NCI-H2081 treated with DMSO at 0.1 percent for 48 hours (cell line): ENCODE measurements around the gene TRIP12.
"Not testable (repeated sequence)": the region's sequence is repeated elsewhere in the genome, so short reads cannot be mapped to it uniquely, and the experiment has no call there.

Experiments used
- DNase-seq: peaks from one replicate; lab custom pipeline; 2025; lab: John Stamatoyannopoulos, UW

TRIP12 gene

DNA sequence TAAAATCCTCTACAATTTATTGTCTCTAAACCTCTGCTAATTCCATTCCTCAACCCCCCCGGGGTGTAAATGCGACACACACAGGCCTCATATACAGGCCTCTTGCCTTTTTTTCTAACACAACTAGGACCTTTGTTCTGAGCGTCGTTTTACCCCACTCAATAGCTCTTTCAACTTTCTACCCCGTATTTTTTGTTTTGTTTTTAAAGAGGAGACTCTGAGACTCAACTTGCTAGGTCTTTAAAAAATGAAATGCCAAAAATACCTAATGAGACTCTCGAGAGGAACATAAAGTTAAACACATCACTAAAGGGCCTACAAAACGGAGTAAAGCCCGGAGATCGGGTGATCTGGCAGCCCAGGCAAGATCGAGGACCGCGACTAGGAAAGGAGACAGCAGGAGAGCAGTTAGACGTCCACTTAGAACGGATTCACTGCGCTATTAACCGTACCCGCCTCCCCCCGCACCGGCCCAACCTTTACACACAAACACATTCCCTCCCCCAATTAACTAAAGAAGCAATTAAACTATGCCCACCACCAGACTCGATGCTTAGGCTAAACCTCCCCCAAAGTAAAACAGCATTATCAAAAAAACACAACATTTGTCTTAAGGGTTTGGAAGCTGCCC lies 1.7 kb downstream of the TRIP12 start:
- no peak for DNase-seq

DNA sequence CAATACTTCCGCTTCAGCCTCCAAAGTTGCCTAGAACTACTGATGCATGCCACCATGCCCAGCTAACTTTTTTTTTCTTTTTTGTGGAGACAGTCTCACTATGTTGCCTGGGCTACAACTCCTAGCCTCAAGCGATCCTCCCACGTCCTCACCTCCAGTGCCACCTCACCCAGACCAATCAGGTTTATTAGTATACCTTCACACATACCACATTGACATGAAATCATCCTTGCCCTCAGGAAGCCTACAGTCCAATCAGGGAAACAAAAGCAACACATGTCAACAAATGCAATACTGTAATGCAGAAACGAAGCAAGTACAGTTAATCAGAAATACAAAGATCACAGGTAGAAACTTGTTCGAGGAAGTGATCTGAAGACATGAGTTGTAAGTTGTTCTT lies 4.0 kb downstream of the TRIP12 start:
- no peak for DNase-seq

DNA sequence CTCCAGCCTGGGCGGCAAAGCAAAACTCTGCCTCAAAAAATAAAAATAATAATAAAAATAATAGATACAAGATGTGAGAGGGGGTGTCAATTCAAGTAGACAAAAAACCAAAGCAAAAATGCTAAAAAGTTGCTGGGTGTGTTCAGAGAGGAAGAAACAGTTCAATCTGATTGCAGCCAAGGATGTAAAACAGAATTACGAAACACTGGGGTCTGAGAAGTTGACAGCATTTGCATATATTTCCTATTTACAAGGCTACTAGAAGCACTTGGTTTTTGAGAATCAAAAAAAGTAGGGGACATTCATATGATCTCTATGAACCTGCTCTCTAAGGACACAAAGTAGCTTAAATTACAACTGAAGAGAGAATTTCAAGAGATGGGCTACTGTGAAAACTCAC lies 7.6 kb downstream of the TRIP12 start:
- DNase-seq: no peak

DNA sequence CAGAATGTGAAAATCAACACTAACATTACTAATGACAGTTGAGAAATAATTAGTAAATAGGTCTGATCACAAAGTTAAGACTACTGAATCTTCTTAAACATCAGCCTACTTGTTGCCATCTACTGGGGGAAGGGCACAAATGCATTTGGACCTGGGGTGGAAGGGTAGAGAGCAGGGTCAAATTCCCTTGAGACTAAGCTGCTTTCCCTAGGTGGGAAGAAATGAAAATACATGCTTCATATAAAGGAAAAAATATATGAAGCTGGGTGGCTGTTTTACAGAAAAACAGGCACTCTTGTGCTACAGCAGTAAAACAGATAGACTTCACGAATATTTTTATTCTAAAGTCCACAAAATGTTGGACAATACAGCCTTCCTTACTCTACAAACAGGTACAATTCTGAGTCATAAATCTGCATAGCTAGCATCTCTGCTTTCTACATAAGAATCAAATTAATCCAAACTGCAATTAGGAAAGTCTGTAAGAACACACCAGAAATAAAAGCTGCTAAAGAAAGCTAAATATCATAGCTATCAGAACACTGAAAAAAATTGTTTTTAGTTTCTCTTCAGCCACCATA lies 10.9 kb downstream of the TRIP12 start:
- no peak for DNase-seq

DNA sequence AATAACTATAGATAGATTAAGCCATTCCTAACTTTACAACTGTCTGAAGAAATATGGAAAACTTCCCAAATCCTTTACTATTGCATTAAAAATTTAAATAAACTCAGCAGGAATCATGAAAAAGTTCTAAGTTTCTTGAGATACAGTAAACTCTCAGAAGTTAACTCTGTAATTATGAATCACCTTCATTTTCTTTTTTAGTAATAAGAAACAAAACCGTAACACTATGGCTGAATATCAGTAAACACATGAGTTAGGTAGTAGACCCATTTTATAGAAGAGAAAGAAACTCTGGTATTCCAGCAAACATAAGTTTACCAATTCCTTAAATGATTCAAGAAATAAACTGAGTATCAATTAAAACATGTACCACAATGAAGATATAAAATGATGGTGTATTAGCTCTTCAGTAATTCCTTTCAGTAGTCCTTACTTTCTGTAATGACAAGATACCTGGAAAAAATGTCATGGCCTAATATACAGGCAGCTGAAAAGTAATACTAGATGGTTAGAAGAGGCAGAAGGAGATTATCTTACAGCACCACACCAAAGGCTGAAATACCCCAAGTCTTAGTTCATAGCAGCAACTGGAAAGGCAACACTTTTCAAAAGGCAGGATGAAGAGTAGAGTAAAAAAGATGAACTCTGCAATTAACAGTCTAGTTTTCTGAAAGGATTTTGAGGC lies 11.5 kb downstream of the TRIP12 start:
- no peak for DNase-seq

DNA sequence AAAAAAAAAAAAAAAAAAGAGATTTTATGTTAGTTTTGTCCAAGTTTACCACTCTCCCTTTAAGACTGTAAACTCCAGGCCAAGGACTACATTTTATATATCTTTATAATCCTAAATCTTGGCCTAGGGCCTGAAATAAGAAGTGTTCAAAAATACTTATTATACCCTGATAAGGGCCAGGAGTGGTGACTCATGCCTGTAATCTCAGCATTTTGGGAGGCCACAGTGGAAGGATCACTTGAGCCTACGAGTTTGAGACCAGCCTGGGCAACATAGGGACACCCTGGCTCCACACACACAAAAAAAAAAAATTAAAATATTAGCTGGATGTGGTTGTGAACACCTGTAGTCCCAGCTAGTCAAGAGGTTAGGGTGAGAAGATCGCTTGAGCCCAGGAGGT lies 12.7 kb downstream of the TRIP12 start:
- no peak for DNase-seq

DNA sequence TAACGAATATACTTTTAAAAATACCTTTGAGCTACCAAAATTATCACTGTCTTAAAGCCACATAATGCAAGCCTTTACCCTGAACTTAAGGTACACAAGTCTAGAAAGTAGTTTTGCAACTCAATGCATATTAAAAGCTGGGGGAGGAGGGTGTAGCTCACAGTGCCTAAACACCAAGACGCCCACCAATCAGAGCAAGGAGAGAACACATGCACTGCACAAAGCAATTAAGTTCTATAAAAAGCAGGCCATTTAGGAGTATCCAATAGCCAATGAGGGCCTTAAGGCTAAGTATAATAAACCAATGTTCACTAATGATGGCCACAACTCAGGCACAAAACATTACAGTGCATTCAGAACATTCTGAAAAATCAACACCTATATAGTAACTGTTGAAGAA lies 16.2 kb downstream of the TRIP12 start:
- DNase-seq: no peak

DNA sequence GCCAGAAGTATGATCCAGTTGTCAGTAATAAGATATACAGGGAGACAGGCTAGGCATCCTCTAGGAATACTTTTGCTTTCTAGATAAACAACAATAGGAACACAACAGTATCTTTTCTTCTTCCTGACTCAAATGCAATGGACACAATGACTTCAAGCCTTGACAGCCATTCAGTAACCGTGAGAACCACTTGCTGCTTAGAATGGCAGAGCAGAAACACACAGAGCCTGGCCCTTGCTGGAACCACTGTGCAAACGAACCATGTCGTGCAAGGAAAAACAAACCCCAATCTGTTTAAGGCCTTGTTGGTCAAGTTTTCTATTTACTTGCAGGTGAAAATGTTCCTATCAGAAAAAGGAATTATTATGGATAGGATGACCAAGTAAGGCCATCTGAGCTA lies 18.8 kb downstream of the TRIP12 start:
- no peak for DNase-seq

DNA sequence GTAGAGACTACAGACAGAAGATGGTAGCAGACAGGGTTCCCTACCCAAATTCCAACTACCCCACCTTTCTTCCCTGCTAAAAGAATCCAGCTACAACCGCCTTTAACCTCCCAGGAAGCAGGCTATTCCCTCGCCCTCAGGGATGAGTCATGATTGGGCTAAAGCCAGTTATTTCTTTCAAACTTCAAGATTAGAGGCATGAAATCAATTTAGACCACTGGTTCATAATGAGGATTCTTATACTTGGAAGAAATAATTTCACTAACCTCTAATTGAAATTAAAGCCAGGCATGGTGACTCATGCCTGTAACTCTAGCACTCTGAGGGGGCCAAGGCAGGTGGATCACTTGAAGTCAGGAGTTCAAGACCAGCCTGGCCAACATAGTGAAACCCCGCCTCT lies 20.0 kb downstream of the TRIP12 start:
- no peak for DNase-seq

DNA sequence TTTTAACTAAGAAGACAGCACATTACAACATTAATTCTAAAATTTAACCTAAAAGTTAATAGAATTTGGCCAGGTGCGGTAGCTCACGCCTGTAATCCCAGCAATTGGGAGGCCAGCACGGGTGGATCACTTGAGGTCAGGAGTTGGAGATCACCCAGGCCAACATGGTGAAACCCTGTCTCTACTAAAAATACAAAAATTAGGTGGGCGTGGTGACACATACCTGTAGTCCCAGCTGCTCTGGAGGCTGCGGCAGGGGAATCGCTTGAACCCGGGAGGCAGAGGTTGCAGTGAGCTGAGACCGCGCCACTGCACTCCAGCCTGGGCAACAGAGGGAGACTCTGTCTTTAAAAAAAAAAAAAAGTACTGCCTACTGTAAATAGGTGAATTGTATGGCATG lies 21.3 kb downstream of the TRIP12 start:
- not testable (repeated sequence) for DNase-seq

DNA sequence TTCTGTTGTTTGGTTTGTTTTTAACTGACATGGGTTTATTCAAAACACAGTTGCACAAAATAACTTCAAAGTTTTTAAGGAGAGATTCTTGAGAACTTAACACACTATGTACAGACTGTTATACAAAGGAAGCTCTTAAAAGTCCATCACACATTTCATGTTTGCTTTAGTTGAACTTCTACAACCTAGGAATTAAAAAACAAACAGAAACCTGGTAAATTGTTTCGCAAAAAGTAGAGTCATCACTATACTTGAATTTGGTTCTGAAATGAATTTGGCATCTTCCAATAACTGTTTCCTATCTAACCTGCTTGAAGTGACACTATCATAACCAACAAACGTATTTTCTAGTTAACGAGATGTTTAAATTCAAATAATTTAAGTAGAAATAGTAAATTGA lies 21.8 kb downstream of the TRIP12 start:
- no peak for DNase-seq

DNA sequence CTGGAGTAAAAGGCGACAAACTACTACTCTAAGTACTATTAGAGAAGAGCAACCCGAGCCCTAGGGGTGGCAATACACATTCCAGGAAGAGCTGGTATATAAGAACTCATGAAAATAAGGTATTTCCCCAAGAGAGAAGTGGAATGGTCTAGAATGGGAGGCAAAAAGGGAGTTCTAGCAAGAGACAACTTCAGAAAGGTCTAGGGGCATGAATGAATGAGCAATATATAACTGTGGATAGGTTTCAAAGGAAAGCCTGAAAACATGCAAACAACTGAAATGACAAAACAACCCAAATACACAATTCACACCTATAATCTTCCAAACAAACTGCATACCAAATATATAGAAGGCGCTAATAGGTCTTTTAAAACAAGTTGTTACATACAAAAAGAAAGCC lies 22.2 kb downstream of the TRIP12 start:
- DNase-seq: no peak

DNA sequence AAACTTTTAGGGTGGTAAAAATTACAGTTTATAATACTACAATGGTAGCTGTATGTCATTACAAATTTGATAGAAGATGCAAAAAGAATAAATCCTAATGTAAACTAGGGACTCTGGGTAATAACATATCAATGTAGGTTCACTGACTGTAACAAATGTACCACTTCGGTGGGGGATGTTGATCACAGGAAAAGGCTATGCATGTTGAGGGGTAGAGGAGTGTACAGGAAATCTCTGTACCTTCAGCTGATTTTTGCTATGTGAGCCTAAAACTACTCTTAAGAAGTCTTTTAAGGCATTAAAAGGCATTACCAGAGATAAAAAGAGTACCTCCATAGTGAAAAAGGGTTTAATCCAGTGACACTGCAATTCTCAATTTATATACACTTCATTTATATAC lies 25.0 kb downstream of the TRIP12 start:
- DNase-seq: no peak

DNA sequence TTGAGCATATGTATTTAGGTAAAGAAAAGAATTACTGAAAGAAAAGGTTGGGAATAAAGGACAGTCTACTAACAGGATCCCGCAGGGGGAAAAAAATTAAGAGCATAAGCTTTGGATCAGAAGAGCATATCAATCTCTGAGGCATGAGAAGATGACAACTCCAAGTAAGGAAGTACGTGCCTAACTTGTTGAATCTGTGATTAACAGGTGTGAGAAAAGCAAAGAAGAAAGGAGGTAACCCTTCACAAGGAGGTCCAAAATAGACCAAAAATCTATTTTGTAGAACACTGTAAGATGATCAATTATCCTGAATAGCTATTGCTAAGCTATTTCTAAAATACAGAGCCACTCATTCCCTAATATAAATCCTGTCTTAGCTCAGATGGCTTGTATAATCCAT lies 32.8 kb downstream of the TRIP12 start:
- DNase-seq: no peak

DNA sequence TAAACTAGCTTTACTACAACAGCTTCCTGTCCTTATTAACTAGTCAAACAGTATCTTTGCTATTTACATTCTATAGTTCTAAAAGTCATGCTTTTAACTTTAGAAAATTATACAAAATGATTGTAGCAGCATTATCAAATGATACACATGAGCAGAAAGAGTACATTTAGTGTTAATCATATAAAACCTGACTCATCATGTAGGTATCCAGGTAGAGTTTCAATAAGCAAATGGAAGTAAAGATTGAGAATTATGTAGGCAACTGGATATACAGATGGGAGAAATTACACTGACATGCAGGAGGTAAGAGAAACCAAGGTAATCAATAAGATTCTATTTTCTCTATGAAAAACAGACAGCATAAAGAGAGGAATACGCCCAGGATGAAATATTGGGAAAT lies 33.8 kb downstream of the TRIP12 start:
- no peak for DNase-seq

DNA sequence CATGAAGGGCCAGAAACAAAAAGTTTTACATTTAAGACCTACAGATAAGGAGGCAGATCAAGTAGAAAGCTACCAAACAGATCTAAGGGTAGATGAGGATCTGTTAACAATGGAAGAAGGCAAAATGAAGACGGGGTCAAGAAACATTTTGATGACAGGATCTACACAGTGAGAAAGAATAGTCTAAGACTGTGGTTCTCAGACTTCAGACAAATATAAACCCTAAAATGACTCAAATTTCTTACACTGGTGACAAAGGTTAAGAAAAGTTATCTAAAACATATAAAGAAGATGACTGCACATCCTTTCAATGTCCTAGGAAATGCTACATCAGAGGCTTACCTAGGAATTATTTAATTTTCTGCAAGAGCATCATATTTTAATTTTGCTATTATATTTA lies 34.4 kb downstream of the TRIP12 start:
- DNase-seq: no peak

DNA sequence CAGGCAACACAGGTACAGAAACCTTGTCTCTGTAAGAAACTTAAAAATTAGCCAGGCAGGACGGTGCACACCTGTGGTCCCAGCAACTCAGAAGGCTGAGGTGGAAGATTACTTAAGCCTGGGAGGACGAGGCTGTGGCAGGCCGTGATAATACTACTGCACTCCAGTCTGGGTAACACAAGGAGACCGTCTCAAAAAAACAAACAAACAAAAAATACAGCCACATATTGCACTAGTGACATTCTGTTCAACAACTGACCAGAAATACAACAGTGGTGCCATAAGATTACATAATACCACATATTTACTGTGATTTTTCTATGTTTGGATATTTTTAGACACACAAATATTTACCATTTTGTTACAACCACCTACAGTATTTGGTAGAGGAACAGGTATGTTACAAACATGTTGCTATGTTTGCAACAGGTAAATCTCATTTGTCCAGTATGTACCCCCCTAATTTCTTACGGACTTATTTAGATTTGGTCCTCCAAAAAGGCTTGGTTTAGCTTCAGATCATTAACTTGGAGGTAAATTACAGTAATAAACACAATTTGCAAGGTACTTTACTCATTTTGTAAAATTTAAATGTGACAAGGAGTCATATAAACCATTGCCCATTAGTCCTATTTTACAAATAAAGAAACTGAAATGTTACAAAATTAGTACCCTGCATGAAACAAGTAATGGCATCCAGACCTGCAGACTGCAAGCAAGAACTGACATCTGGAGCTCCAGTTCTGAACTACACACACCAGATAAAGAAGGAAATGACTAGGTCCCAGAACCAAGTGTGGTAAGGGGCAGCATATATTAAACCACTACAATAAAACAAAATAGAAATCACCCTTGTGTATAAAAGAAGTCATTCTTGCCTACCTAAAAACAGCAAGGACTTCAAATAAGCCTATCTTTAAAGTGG lies 36.8 kb downstream of the TRIP12 start:
- DNase-seq: no peak

DNA sequence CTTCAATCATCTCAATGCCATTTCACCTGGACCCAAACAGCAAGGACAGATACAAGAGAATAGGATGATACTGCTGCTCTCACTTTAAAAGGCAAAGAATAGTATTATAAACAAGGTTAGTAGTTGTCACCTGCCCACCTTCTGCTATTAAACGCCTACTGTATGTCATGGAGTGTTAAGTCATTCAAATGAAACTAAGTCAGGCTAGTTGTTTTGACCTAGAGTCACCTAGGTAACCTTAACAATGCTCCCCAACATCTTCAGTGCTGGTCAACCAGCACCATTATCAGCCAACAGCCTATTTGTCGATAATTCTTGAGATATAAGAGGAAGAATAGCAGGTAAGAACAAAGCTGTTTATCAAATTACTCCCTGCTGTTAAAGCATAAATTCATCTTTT lies 39.2 kb downstream of the TRIP12 start:
- DNase-seq: no peak

DNA sequence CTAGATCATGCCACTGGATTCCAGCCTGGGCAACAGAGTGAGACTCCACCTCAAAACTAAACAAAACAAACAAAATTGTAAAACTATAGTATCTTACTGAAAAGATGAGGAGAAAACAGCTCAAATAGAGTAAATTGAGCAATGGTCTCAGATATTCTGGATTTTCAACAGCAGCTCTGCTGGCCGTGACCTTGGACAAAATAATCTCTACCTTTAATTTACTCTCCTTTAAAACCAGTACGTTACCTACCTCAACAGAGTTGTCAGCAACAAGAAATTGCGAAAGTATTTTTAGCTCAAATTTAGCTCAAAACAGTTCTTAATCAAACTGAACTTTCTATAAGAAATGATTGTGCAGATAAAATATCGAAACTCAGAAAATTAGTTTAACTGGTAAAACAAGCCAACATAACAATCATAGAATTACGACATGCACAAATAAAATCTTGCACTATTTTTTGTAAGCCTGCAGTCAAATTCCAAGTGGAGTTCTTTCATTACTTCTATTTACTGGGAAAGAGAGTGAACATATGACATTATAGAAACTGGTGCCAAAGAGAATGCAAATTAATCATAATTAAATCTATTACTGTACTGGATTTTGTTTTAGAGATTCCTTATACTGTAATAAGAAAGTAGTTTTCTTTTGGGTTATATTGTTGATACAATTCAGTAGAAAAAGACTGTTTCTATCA lies 40.8 kb downstream of the TRIP12 start:
- no peak for DNase-seq

DNA sequence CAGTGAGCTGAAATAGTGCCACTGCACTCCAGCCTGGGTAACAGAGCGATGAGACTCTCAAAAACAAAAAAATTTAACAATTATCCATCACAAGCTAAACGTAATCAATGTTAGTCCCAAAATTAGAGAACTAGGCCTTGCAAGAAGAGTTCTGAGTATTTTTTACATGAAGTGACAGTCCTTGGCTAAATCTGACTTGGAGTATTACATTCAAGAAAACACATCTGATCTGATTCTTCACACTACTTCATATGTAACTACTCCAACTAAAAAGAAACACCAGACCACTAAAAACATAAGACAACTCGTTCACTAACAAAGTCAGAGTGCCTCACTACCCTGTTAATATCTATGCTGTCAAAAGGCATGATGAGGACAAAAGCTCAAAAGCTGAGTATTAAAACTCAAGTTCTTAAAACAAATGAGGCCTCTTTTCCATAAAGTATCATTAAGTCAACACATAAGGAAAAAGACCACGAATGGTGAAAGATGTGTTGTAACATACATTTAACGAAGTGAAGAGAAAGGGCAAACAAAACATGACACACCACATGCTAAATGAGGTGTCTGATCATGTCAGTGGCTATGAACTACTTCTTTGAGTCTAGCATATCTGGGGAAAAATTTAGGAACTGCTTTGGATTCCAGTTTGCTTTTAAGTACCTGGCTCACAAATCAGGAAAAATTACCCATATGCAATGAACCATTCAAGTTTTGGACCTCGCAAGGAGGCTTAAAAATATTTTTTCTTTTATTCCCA lies 42.4 kb downstream of the TRIP12 start:
- DNase-seq: no peak

DNA sequence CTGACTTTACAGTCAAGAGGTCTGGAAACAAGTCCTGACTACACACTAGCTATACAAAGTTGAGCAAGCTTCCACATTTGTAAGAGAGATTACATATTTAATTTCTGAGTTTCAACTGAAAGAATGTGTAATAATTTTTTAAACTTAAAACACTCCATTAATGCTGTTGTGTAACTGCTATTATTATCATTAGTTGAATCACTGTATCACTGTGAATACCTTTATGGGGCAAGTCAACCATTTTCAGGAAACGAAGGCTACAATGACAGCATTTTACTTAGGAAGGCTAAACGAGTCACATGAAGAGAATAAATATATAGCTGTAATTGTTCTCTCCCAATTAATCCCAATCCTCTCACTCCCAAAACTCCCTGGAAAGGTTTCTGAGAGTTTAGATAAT lies 46.3 kb downstream of the TRIP12 start:
- DNase-seq: no peak
